ENCODE measurements around the gene RELCH.
A peak's percentile ranks its signal among the peaks of the same experiment; 100 is the strongest.

Gene RELCH

GRCh38 chr18:62321201-62321600 lies 134.1 kb downstream of the RELCH start:
- Histone ChIP-seq H3K27me3 (ENCODE audit: control insufficient read depth, low read length) (peaks cover 40% of the 10 kb centered on the region), H3F3A (ENCODE audit: control insufficient read depth, insufficient read depth) (no peaks in the 10 kb centered on the region; the same call in 1 of the 2 replicates), H3K27ac (ENCODE audit: low read depth, low read length) (no peak overlapping the region), H3K79me2 (ENCODE audit: control insufficient read depth, low read length) (no peaks in the 10 kb centered on the region), H3K4me2 (ENCODE audit: low read length) (no peak overlapping the region), H3K4me3 (ENCODE audit: low read length) (no peak overlapping the region), H4K20me1 (ENCODE audit: control insufficient read depth, insufficient read depth, low read depth, low read length) (no peaks in the 10 kb centered on the region), H3K9me2 (replicated peaks; ENCODE audit: control insufficient read depth, low read length) (no peaks in the 10 kb centered on the region), H3K36me3 (ENCODE audit: control insufficient read depth, low read length) (no peaks in the 10 kb centered on the region), H3K4me1 (ENCODE audit: control insufficient read depth, low read length) (peaks cover 12% of the 10 kb centered on the region), H3K9me3 (ENCODE audit: control insufficient read depth, insufficient read depth, low read length) (no peaks in the 10 kb centered on the region)
- TF ChIP-seq, protein P1, sequence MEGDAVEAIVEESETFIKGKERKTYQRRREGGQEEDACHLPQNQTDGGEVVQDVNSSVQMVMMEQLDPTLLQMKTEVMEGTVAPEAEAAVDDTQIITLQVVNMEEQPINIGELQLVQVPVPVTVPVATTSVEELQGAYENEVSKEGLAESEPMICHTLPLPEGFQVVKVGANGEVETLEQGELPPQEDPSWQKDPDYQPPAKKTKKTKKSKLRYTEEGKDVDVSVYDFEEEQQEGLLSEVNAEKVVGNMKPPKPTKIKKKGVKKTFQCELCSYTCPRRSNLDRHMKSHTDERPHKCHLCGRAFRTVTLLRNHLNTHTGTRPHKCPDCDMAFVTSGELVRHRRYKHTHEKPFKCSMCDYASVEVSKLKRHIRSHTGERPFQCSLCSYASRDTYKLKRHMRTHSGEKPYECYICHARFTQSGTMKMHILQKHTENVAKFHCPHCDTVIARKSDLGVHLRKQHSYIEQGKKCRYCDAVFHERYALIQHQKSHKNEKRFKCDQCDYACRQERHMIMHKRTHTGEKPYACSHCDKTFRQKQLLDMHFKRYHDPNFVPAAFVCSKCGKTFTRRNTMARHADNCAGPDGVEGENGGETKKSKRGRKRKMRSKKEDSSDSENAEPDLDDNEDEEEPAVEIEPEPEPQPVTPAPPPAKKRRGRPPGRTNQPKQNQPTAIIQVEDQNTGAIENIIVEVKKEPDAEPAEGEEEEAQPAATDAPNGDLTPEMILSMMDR (IDR thresholded peaks at IDR 0.05; ENCODE audit: low read depth, low read length, poor library complexity, severe bottlenecking), result no peak
- TF ChIP-seq EZH2phosphoT487 (IDR thresholded peaks at IDR 0.05; ENCODE audit: borderline replicate concordance, low read length), result no peak

DNA sequence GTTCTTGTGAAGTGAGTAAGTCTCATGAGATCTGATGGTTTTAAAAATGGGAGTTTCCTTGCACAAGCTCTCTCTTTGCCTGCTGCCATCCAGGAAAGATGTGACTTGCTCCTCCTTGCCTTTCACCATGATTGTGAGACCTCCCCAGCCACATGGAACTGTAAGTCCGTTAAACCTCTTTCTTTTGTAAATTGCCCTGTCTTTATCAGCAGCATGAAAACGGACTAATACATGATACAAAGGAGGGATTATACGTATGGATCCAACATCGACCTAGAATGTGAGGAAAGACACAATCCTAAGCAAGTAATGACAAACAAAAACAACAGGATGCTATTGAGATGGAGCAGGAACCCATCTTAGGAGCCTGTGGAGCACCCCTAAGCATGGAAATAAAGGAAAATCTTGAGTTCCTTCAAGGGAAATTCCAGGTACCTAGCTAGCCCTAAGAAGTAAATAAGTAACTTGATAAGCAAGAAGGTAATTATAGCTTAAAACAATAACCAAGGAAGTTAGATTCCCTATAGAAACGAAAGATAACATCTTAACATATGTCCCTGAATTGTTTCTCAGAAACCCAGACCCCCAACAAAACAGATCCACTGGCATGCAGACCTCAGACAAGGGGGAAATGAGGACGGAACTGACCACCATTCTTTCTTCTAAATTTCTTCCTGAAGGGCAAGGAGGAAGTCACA lies 136.6 kb downstream of the RELCH start:
- no peaks in the 10 kb centered on the region for H3K79me2 ChIP-seq (ENCODE audit: control insufficient read depth, low read length)
- H4K20me1 ChIP-seq (ENCODE audit: control insufficient read depth, insufficient read depth, low read depth, low read length), result no peaks in the 10 kb centered on the region
- no peak for TF ChIP-seq EZH2phosphoT487 (IDR thresholded peaks at IDR 0.05; ENCODE audit: borderline replicate concordance, low read length)
- TF ChIP-seq, protein P1 (IDR thresholded peaks at IDR 0.05; ENCODE audit: low read depth, low read length, poor library complexity, severe bottlenecking), result no peak
- no peaks in the 10 kb centered on the region for H3K36me3 ChIP-seq (ENCODE audit: control insufficient read depth, low read length)
- H3K4me1 ChIP-seq (ENCODE audit: control insufficient read depth, low read length), result peaks cover 12% of the 10 kb centered on the region
- peaks cover 51% of the 10 kb centered on the region for H3K27me3 ChIP-seq (ENCODE audit: control insufficient read depth, low read length)
- no peak overlapping the region for H3K4me3 ChIP-seq (ENCODE audit: low read length)
- no peaks in the 10 kb centered on the region; the same call in 1 of the 2 replicates for H3F3A ChIP-seq (ENCODE audit: control insufficient read depth, insufficient read depth)
- no peak overlapping the region for H3K27ac ChIP-seq (ENCODE audit: low read depth, low read length)
- H3K9me2 ChIP-seq (replicated peaks; ENCODE audit: control insufficient read depth, low read length), result no peaks in the 10 kb centered on the region
- no peak overlapping the region for H3K4me2 ChIP-seq (ENCODE audit: low read length)
- no peaks in the 10 kb centered on the region for H3K9me3 ChIP-seq (ENCODE audit: control insufficient read depth, insufficient read depth, low read length)

DNA sequence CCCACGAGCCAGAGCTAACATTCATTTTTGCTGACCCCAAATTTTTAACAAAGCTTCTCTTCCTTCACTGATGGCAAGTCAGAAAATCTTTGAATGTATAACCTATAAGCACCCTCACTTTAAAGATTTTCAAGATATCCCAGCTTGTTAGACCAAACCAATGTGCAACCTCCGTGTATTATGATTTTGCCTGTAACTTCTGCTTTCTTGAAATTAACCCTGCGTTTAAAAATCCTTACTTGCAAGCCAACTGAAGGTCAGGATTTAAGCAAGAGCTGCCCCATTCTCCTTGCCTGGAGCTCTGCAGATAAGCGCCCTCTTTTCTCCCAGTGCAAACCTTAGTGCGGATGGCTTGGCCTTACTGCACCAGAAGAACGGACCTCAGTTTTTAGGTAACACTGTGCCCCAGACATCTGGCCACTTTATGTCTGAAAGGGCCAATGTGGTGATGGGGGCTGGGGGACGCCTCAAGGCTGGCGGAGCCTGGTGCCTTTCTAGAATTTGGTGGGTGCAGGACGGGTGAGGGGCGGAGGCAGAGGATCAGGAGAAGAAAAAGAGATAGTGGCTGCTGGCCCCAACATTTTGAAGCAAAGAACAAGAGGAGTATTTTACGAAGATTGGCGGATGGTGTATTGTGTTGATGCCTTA lies 137.2 kb downstream of the RELCH start:
- Histone ChIP-seq H4K20me1 (ENCODE audit: control insufficient read depth, insufficient read depth, low read depth, low read length) (no peaks in the 10 kb centered on the region), H3K4me3 (ENCODE audit: low read length) (no peak overlapping the region), H3K4me2 (ENCODE audit: low read length) (peak overlapping the region; percentile 35; the same call in 1 of the 2 replicates), H3K9me2 (replicated peaks; ENCODE audit: control insufficient read depth, low read length) (no peaks in the 10 kb centered on the region), H3K36me3 (ENCODE audit: control insufficient read depth, low read length) (no peaks in the 10 kb centered on the region), H3K27ac (ENCODE audit: low read depth, low read length) (no peak overlapping the region), H3K27me3 (ENCODE audit: control insufficient read depth, low read length) (peaks cover 51% of the 10 kb centered on the region), H3K79me2 (ENCODE audit: control insufficient read depth, low read length) (no peaks in the 10 kb centered on the region), H3K9me3 (ENCODE audit: control insufficient read depth, insufficient read depth, low read length) (no peaks in the 10 kb centered on the region), H3K4me1 (ENCODE audit: control insufficient read depth, low read length) (peaks cover 12% of the 10 kb centered on the region), H3F3A (ENCODE audit: control insufficient read depth, insufficient read depth) (no peaks in the 10 kb centered on the region; the same call in 1 of the 2 replicates)
- no peak for TF ChIP-seq EZH2phosphoT487 (IDR thresholded peaks at IDR 0.05; ENCODE audit: borderline replicate concordance, low read length)
- TF ChIP-seq, protein P1 (IDR thresholded peaks at IDR 0.05; ENCODE audit: low read depth, low read length, poor library complexity, severe bottlenecking), result no peak

All from DOHH2 (cell line).